GM18861 (cell line): ENCODE results near the gene ROPN1.
"Not testable (repeated sequence)": the region's sequence is repeated elsewhere in the genome, so short reads cannot be mapped to it uniquely, and the experiment has no call there.

Experiments used
- ATAC-seq: cut with Tn5 transposase; IDR thresholded peaks from one replicate; pipeline ENCODE4 v1.9.1; 2021; ENCODE audit not compliant: unreplicated experiment

The ROPN1 gene

DNA sequence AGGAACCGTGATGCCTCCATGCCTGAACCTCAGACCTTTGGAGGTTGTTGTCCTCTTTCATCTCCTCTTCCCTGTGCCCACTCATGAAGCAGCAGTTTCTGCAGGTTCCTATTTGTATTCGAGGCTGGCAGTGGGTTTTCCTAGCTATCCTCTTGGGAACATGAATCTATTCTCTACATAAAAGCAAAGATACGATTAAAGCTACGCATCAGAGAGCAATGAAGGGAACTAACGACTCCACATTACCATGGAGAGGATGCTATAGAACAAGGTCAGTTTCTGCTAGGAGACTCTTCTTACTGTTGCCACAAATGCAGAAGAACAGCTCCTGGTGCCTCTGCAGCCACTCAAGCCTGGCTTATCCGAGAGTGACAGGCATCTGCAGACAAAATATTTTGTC is 9.4 kb upstream of the ROPN1 start:
- ATAC-seq = not testable (repeated sequence)

DNA sequence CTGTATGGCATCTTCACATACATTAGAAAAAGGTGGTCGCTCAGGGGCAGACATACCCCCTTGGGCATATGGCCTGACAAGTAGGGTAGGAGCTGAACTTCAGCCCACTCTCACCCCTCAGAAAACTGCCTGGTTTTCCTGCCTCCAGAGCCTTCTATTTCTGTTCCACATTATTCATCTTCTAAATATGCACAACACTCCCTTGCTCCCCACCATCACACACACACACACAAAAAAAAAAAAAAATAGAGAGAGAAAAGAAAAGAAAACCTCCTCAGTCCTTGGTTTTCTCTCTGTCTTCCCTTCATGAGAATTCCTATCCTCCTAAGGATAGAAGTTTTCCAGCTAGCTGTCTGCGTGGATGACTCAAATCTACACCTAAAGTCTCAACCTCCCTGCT is 5.6 kb upstream of the ROPN1 start:
- ATAC-seq = no peak

DNA sequence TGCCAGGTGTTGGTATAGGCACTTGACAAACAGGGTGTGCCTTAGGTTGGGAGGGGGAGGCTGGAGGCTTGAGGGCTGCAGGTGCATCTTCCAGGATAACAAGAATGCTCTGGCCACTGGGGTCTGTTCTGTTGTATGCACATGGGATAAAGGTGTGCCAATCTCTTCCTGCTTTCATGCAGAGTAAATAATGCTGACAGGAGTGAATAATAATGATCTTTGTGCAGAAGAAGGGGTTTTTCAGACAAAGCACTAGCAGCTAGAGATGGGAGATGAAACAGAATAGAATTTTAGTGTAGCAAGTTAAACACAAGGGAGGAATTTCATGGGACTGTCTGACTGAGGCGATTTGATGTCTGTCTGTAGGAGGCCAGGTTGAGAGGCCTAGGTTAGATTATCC is 1.9 kb upstream of the ROPN1 start:
- no peak for ATAC-seq

DNA sequence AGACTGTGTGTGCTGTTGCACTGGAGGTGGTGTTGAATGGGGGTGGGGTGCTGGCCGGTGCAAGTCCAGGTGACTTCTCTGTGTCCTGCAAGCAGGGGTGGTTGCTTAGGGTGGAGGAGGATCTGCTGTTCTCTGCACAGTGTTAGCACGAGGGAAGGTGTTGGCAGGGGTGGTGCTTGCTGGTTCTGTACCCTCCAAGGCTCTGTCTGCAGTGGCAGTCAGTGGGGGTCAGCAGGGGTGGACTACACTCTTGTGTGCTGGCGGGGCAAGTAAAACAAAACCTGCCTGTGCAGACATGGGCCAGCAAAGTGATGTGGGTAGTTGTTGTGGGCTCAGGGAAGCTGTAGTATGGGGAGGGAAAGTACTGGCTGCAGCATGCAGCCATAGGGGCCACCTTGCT is 5.5 kb downstream of the ROPN1 start:
- ATAC-seq = no peak

DNA sequence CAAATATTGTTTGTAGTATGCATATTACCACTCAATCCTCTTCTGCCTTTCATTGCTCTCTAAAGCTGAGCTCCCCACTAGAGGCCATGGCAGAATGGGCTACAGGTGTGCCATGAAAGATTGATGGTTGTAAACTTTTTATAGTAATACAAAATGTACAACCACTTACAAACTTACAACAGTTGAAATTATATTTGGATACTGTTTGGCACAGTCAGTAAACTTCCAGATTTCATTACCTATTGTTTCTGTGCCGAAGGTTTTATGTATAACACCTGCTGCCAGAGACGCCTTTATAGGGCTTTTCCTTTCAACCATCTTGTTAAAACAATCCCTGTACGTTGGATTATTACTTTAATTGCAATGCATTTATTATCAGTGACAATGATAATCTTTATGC is 7.0 kb downstream of the ROPN1 start:
- ATAC-seq = no peak

DNA sequence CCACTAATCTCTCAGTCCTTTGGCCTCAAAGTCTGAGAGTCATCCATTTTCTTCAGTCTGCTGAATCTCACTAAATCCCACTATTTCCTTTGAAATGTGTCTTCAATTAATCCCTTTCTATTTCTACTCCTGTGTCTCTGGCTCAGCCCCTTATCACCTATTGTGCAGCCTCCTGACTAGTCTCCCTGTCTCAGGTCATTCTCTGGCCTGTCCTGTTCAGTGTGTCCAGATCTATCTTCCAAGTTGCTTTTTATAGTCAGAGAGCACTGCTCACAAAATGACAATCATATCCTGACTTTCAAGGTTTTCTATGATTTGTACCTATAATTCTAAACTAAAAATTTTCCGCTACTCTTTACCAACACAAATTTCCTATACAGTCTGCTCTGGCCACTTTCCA is 7.6 kb downstream of the ROPN1 start:
- ATAC-seq = no peak

DNA sequence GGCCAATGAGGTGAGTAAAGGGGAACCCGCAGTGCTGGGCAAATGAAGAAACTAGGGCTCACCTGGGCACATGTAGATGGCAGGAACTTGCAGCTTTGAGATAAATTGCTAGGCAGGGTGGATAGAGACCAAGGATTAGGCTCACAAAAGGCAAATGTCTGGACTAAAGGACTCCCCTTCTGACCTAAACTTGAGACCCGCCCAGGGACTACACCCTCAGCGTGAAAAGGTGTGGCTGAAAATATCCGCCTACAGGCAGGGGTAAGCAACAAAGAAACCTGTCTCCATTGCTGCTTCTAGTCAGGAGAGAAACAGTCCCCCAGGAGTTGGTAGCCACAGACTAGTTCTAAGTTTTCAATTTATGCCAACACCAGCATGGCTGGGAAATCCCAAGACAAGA is 10.6 kb downstream of the ROPN1 start:
- ATAC-seq = not testable (repeated sequence)

DNA sequence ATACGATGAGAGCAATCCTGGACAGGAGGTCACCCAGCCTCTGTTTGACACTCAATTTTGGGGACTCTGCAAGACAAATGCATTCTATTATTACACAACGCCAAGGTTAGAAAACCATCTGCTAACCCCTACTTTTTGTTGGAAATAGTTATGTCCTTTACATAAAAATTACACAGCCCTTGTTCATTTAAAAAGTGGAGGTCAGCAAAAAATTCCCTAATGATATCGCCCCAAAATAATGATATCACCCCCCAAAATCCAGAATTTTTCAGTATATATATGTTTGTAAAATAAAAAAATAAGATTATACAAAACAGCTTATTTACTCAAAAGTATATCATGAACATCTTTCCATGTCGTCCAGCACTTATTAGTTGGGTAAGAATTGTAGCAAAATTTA is 11.4 kb downstream of the ROPN1 start:
- ATAC-seq = no peak

DNA sequence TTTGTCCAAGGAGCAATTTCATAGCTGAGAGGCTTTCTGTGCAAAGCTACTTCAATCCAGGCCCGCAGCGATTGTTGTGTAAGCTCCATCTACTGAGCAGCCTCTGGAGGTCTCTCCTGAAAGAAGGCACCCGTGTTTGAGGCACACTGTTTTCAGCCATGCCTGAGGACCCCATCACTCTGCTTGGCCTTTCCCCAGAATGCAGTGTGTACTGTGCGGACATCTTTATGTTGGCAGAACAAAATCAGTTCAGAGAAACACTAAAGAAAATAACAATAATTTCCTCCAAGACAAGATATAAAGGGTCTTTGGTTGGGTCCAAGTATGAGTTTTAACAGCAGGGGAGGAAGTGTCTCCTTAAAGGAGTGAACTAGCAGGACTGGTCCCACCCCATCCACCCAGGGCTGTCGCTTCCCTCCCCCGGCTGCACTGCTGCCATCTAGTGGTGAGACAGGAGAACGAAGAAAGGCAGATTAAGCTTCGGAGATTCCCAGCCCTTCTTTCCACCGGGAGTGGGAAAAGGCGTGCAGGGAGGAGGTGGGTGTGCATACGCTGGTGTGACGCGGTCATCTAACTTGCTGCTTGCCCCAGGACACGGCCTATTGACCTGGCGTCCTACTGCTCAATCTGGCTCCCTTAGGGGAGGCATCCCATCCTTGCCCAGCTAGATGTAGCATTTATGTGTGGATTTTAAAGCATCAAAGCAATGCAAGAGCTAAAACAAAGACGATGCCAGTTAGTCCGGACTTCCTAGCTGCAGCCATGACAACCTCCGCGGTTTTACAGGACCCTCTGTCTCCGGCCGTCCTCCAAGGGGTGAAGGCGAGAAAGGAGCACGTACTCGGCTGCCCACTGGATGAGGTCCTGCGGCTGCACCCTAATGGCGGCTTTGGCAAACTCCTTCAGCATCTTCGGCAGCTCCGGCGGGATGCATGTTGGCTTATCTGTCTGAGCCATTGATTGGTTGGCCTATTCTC is 12.1 kb downstream of the ROPN1 start:
- ATAC-seq = not testable (repeated sequence)

DNA sequence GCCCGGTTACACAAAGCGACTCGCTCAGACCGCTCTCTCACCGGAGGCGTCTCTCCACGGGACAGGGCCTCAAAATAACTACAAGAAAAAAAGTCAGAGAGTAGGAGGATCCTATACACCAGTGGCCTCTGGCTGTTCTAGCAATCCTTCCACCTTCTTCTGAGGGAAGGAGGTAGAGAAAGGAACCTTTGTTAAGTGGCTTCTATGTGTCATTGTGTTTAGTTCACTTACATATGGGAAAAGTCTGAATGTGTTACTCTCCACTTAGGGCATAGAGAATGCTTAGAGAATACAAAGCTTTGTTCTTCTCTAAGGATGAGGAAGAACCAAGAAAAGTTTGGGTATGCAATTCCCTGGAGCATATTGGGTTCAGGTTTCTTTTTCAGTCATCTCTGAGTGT is 15.0 kb downstream of the ROPN1 start:
- not testable (repeated sequence) for ATAC-seq

DNA sequence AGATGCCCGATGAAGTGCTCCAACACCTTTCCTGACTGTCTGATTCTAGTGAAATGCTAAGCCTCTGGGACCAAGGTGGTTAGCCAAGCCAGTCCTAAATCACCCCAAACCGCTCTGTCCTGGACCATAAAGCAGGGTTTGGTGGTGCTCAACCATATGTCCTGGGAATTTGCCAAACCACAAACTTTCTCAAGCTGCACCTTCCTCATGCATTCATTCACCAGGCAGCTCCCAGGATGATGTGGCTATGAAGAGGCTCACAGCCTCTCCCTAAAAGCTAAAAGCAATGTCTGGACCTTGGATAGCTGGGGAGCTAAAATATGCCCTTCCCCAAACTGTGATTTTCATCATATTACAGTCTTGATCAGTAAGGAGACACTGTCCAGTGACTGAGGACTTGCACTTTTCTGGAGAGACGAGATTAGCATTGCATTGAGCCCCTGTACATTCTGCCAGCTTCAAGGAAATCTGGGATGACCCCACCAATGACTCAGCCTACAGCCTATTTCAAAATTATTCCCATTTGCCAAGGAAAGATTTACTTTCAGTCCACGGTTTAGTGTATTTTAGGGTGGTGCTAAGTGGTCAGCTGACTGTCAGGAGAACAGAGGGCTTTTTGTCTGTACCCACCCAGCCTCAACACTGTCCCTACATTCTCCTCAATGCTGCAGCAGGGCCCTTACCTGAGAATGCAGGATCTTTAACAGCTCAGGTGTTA is 15.6 kb downstream of the ROPN1 start:
- not testable (repeated sequence) for ATAC-seq

DNA sequence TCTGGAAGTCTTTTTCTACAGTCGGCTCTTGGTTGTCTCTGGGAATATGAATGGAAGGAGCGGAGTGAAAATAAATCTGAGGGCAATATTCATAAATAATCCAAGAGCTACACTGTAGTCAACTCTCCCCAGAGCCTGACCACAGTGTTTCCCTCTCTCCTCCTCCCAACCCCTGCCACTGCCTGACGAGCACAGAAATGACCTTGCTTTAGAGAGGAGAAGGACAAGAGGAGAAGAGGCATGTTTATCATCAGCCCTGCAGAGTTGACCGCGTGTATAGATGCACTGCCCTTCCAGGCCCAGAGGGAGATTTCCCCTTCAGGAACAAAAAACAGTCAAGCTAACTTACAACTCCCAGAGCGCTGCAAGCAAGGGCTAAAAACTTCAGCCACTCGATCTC is 16.9 kb downstream of the ROPN1 start:
- not testable (repeated sequence) for ATAC-seq

DNA sequence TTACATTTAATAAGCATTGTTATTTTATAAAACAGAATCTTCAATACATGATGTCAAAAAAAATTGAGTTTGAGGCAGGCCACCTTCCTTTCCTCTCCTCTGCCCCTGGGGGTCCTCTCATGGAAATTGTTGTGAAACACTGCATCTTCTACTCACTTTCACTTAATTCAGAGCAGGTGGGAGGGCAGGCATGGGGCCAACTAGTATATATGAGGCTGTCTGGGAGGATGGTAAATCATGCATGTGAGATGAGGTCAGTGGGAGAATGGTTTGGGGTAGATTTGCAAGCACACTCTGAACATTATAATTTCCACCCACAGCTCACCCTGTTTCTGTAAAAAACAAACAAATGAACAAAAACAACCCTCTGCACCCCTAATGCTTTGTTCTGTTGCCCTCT is 20.5 kb downstream of the ROPN1 start:
- ATAC-seq = no peak

DNA sequence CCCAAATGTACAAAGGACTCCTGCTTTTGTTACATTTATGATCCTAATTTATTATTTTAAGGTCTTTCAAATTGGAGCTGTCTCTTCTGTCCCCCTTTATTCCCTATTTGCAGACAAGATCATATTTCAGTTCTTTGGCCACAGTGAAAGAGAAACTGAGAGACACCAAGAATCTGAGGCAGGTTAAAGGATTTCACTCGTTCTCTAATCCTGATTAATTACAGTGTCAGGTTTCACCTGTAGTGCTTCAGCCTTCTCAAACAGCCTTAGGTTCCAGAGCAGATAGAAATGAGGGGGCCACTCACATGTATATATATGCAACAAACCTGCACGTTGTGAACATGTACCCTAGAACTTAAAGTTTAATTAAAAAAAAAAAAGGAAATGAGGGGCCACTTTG is 24.7 kb downstream of the ROPN1 start:
- ATAC-seq = not testable (repeated sequence)

DNA sequence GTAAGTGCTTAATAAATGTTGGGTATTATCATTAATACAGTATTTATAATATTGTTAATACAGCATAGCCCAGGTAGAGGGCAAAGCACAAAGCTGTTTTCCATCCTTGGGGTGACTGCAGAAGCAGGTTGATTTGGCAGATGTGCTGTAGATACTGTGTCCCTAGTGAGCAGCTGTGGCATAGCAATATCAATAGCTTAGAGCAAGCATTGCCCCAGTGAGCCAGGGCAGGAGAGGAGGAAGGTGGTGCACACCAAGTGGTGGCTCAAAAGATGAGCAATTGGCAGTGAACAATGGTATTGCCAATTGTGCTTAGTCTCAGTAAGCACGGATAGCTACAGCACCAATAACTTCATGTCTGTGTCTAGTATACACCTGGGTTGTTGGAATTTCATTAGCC is 25.1 kb downstream of the ROPN1 start:
- not testable (repeated sequence) for ATAC-seq

DNA sequence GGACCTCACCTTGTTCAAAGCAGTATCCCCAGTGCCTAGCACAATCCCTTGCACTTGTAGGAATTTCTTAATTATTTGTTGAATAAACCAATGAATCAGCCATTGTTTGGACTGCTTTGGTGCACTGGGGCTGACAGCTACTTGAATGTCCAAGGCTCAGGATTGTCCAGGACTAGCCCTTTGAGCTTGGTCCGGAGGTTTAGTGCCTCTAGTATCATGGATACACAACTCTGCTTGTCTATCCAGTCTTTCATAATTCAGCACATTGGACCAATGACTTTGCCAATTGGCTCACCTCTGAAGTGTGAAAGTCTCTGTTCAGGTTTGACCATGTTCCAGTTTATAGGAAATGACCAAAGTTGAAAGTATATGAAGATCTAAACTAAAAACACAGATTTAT is 27.1 kb downstream of the ROPN1 start:
- ATAC-seq = not testable (repeated sequence)

DNA sequence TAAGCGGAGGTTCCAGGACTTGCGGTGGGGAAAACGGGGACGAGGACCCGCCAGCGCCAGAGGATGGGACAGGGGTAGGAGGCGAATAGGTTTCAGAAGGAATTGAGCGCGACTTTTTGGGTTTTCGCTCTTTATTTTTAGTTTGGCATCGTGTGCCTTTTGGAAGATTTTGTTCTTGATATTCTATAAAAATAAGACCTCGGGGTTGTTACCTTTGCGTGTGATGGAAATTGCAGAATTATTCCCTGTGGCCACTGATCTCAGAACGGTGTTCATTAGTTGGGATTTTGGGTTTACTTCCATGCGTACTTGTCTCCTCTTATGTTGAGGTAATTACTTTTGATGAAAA is 30.4 kb downstream of the ROPN1 start:
- no peak for ATAC-seq

DNA sequence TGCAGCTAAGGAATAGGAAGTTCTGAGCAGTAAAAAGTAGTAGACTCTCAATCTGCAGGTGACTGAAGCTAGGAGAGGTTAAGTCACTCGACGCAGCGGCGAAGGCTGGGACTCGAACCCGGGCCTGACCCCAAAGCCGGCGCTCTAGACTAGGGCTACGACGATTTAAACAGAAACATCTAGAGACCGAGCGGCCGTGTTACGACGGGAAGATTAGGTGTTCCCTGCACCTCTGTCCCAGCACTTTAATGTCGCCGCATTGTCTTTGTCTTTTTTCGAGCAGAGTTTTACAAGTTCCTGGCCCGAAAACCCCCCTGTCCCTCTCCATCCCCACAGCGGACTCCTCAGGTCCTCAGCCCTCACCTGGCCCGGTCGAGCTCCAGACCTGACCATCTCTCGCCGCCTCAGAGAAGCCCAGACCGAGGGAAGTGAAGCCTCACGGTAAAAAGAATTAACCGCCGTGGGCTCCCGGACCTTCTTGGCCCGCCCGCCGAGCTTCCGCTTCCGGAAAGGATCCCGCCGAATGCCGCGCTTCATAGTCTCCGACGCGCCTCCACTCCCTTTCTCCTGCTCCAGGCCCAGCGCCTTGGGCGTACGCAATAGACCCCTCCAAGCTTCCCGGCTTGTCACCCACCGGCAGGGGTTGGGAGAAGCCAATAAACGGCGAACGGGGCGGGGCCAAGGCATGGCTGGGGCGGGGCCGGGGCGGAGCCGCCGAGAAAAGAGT is 31.0 kb downstream of the ROPN1 start, which contains the start of gene CCDC14:
Gene CCDC14 (minus strand): TSS at position 449 of the 727 bp plus-strand sequence. CDS start 56 bp downstream, at position 393.
- ATAC-seq = peak; percentile 63

DNA sequence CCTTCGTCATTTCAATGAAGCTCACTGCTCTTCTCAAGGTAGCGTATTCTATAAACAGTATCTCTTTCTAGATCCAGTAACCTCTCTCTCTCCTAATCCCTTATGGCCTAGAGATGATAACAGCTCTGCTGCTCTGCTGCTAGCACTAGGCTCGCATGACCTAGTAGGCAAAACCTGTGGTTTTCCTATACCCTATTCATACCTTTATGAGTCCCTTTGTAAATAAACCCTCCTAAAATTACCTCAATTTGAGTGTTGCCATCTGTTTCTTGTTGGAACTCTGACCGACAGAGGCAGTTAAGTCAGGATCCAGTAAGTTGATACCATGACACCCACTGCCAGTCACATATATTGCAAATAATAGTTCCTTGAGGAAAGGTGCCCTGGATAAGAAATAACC is 38.2 kb downstream of the ROPN1 start:
- ATAC-seq = peak; percentile 86

DNA sequence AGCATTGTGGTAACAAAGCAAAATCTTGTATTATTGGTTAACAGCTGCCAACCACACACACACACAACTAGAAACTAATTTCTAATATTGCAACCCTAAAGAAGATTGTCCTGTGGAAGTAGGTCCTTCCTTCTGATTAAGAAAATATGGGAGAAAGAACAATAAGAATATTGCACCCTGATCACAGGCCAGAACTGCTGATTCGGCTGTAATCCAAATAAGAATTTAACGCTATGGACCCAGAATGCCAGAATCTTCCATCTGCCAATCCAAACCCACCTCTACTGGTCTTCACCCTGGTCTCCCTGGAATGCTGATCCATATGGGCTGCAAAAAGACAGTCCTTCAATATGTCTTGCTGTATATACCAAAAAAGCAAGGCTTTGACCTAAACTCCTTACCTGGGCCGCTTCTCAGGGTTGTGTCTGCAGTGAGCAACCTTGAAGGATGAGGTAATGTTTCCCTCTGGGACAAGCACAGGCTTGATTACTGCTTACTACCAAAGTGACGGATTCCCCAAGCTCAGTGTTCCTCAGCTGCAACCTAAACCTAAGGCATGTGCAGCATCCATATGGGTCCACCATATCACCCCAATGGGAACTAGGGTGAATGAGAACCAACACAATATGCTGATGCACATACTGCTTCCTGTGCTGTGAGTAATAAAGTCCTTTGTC is 38.9 kb downstream of the ROPN1 start:
- no peak for ATAC-seq
